ENCODE results near the gene EFS.

DNA sequence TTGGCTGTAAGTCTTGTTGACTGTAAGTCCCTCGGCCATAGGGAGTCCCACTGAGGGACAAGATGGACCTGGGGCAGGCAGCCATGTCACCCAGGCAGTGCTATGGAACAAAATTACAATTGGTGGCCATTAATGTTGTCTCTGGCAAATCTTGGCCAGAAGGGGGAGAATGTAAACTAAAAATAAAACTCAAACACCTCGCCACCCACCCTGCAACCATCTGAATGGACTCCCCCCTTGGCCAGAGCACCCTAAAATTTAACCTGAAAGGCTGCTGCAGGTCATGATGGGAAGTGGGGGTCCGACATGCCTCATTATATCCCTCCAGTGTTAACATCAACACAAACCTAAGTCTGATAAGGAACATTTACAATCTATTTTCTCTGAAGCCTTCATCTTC lies 20.5 kb downstream of the EFS start:
- TF ChIP-seq, protein P1, sequence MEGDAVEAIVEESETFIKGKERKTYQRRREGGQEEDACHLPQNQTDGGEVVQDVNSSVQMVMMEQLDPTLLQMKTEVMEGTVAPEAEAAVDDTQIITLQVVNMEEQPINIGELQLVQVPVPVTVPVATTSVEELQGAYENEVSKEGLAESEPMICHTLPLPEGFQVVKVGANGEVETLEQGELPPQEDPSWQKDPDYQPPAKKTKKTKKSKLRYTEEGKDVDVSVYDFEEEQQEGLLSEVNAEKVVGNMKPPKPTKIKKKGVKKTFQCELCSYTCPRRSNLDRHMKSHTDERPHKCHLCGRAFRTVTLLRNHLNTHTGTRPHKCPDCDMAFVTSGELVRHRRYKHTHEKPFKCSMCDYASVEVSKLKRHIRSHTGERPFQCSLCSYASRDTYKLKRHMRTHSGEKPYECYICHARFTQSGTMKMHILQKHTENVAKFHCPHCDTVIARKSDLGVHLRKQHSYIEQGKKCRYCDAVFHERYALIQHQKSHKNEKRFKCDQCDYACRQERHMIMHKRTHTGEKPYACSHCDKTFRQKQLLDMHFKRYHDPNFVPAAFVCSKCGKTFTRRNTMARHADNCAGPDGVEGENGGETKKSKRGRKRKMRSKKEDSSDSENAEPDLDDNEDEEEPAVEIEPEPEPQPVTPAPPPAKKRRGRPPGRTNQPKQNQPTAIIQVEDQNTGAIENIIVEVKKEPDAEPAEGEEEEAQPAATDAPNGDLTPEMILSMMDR (conservative IDR thresholded peaks at IDR 0.05; ENCODE audit: low read length), result peak; percentile 22; the same call in 1 of the 2 replicates
- no peak for TF ChIP-seq EZH2phosphoT487 (IDR thresholded peaks at IDR 0.05; ENCODE audit: borderline replicate concordance, low read depth, low read length)

Measured in OCI-LY7 (cell line).